GF-D8 (cell line): ENCODE measurements around the gene SRM.
"Not testable (repeated sequence)": the region's sequence is repeated elsewhere in the genome, so short reads cannot be mapped to it uniquely, and the experiment has no call there.

Experiments used
- DNase-seq: peaks from one replicate; lab custom pipeline; 2025; lab: John Stamatoyannopoulos, UW

The SRM gene

DNA sequence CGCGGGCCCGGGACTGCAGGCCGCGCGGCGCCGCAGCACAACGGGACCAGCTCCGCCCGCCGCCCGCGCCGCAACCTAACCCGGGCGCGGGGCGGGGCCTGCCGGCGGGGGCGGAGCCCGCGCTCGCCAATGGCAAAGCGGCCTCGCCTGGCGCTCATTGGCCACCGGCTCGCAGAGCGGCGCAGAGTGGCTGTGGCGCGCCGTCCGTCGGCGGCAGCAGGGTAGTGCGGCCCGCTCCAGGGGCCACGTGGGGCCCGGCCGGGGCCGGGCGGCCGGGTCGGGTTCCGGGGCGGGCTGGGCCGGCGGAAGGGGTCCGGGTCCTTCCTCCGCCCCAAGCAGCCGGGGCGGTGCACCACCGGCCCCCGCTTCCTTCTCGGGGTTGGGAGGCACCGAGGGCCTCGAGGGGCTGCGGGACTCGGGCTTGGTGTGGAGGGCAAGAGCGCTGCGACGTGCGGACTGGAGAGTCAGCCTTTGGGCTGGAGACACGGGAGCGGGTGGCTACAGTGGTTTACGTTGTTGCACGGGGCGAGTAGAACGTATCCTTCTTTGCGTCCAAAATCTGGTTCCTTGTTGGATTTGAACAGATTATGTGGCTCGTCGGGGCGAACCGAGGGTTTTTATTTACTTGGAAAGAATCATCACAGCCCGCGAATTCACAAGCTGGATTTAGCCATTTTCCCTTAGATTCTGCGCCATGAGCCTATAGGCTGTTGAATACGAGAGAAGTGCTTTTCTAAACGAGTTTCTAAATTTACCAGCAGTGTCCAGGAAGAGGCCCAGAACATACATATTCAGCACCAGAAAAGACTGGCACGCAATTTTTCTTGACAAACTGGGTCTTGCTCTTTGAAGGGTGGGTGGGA is at the start of gene SRM:
Gene SRM, minus strand, starts transcription at position 51 of the 863 bp plus-strand sequence. CDS start 75 bp downstream, outside the sequence.
- peak; percentile 73 for DNase-seq

DNA sequence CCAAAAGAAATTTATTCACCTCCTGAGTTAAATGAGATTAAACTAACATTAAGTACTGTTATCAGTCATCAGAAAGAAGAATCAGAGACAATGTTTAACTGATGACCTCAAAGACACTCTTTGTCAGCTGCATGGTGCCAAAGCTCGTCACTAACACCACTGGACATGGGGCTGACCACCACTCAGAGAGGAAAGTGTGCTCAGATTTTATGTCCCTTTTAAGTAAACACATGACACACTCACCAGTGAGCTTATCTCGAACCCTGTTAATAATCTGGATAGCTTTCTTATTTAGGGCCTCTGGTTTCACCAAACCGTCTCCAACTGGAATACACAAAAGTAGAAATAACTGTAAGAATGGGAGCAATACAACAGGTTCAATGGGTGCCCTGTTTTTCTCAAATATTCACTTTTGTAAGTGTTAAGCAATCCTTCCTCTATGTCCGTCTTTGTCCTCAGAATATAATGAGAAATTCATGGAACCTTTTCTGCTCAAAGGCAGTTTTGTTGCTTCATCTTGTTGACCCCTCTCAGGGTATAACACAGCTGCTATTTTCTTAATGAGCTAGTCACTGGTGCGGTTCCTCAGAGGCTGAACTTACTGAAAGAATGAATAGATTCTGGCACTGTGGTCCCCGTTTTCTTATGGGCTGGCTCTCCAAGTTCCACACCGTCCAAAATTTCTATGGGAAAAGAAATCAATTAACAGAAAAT is 49.4 kb upstream of the SRM start:
- DNase-seq: no peak

DNA sequence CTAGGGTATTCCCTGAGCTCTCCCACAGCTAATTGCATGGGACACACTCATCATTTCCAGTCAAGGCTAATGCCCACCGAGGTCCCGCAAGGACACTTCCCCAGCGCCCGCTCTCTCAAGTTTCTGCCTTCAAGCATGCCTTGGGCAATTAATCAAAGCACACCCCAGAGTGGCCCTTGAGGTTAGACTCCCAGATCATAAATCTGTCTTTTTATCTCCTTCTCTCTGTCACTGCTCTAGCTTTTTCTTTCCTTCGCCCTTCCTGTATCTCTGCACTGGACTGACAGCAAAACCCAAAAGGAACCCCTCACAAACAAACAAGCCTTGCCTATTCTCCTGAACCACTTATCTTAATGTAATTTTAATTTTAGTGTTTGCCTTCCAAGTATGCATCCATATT is 47.8 kb upstream of the SRM start:
- no peak for DNase-seq

DNA sequence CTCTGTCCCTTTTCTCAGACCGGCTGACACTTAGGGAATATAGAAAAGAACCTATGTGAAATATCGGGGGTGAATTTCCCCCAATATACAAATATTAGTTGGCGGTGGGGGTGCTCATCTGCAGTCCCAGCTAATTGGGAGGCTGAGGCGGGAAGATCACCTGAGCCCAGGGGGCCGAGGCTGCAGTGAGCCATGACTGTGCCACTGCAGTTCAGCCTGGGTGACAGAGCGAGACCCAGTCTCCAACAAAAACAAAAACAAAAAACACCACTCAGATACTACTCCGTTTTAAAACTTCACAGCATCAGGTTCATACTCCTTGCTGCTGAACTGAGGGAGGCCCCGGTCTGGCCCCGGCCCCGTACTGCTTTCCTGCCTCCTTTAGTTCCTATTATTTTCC is 45.8 kb upstream of the SRM start:
- no peak for DNase-seq

- DNase-seq: no peak
These were observed 41.5 kb upstream of the SRM start for GRCh38 chr1:11101347-11101746.

- not testable (repeated sequence) for DNase-seq
These were observed 41.0 kb upstream of the SRM start for GRCh38 chr1:11100806-11101205.

GRCh38 chr1:11100149-11100493 is 40.3 kb upstream of the SRM start:
- DNase-seq: no peak

- peak; percentile 55 for DNase-seq
These were observed 39.7 kb upstream of the SRM start, which contains the start of gene EXOSC10 for GRCh38 chr1:11099310-11100148. TSS of gene EXOSC10 (minus strand) at chr1:11099869. CDS start at chr1:11099831, 38 bp downstream.

DNA sequence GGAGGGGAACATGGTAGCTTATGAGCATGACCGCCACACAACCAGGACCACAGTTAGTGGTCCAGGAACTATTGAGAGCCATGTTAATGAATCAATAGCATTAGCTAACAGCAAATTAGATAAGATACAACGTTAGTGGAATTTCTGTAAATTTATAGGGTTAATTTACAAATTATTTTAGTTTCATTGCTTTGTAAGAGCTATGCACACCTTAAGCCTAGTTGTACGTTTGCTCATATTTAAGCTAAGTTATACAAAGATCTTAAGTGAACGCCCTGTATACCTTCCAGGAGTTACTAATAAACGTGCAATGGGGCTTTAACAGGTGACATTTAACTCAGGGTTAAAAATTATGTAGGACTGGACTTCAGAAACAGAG is 39.1 kb upstream of the SRM start:
- DNase-seq: no peak

GRCh38 chr1:11083784-11084183 is 24.0 kb upstream of the SRM start:
- not testable (repeated sequence) for DNase-seq

DNA sequence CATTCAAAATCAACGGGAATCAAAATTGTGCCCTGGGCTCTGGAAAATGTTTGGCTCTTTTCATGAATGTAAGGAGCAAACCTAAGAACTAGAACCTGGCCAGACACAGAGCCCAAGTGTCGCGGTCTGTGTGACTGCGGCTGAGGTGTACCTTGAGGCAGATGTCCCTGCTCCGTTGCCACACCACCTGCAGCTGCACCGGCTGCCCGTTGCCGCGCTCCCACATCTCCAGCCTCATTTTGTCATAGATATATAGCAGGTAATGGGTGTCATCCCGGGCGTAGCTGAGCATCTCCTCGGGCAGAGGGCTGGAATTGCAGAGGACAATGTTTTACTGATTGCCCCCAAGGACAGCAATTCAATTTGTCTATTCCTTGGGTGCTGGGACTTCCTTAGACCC is 21.1 kb upstream of the SRM start:
- DNase-seq: no peak

DNA sequence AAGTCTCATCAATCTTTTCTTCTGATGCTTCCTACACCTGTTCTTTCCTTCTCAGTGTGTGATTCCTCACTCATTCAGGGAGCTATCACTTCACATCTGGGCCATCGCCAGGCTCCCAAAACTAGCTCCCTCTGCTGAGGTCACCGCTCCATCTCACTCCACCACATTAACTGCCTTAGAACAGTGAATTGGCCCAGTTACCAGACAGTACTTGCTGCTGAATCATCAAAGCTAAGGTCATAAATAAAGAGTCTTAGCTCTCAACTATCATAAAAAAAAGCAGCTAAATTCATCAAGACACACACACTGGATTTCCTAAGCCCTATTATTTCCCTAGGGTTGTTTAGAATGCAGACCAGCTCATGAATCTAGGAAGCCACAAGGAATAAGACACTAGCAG is 18.8 kb upstream of the SRM start:
- no peak for DNase-seq

GRCh38 chr1:11073398-11073797 is 13.6 kb upstream of the SRM start:
- not testable (repeated sequence) for DNase-seq

DNA sequence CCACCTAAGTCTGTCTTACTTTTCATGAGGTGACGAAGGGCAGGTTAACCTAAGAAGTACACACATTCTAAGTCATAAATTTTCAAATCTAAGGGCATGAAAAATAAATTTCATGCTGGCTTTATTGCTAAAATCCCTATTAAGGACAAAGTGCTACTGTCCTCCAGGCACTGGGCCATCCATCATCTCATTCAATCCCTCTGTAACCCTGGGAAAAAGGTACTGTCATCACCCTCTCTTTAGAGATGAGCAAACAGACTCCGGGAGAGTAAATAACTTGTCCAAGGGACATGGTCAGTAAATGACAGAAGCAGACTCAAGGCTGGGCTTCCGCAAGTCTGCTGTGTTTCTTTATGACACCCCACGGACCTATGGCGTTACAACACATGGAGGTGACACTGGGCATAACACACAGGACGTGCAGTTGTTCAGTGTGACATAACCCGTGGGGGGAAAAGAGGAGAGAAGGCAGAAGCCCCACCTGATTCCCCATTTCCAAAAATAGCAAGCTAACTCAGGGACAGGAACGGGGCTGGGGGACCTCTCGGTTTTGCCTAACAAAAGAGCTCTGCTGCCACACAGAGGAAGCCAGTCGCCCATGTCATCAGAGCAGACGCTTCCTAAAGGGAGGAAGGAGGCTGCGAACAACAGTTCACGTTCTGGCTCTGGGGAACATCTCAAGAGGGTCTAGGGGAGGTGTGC is 12.5 kb upstream of the SRM start:
- DNase-seq: no peak

GRCh38 chr1:11071463-11072215 is 11.8 kb upstream of the SRM start:
- no peak for DNase-seq

GRCh38 chr1:11070876-11071275 is 11.1 kb upstream of the SRM start:
- DNase-seq: no peak

DNA sequence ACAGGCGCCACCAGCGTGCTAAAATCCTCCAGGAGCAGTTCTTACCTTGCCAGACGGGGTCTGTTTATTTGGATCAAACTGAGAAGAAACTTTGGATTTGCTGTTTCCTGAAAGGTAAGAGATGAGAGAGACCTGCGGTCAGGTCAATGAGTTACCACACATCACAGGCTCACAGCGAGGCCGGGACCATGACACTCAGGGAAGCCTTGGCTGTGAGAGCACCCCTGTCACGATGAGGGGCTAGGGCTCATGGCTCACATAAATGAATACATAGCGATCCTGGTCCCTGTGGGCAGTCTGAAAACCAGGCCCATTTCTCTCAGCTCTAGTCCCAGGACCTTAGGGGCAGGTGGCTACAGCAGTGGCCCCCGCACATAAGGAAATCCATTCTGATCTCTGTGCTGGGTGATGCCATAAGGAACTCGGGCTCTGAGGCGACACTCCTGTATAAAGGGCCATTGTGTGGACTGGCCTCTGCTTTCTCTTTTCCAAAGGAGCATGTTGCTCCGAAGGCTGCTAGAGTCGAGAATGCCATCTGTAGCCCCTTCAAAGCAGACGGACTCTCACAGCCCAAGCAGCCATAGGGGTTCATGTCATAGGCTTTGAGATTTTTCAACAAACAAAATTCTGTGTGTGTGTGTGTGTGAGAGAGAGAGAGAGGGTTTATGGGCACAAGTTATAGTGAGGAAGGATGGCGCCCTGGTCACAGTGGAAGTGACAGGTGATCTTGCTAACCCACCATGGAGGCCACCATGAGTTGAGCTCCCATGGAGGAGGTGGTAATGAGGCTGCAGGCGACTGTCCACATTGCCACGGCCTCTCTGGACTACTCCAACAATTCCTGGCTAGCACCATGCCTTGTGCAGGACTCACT is 9.0 kb upstream of the SRM start:
- no peak for DNase-seq

GRCh38 chr1:11067716-11068599 is 8.1 kb upstream of the SRM start:
- DNase-seq: no peak

DNA sequence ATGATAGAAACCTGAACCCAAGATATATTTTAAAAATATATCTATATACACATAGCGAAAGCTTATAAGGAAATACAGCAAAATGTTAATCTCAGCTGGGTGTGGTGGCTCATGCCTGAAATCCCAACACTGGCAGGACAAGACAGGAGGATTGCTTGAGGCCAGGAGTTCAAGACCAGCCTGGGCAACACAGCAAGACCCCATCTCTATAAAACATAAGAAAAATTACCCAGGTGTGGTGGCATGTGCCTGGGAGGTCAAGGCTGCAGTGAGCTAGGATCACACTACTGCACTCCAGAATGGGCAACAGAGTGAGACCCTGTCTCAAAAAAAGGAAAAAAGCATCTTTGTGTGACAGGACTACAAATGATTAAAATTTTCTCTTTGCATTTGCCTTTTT is 6.0 kb upstream of the SRM start:
- DNase-seq: no peak
